HEK293 (cell line): ENCODE measurements around the gene CFAP53.

Experiments
- CTCF ChIA-PET: fragments of 350-600 bp; formaldehyde crosslinking; extraction: SDS; loops from one replicate; lab custom pipeline; 2021; ENCODE audit warnings: antibody characterized with exemption; lab: Yijun Ruan, JAX
- POLR2A ChIA-PET: fragments of 300-600 bp; formaldehyde crosslinking; extraction: SDS; loops from one replicate; lab custom pipeline; 2020; ENCODE audit warnings: antibody characterized with exemption, inconsistent platforms; lab: Yijun Ruan, JAX
- H3K27ac ChIP-seq: fragments of 200-500 bp; sonication (Bioruptor generic); 2 replicates; pipeline ENCODE4 v1.5.1; 2014; ENCODE audit warnings: low read depth, low read length, control low read depth, inconsistent platforms; ENCODE audit errors: extremely low read depth
- H3K36me3 ChIP-seq, 2 experiments: fragments of 200-500 bp in 1 of 2; sonication (Bioruptor generic) in 1 of 2; 1 replicate in 1 of 2; 2 replicates in 1 of 2; pipeline ENCODE4 v1.5.1; 2014 to 2017; ENCODE audit warnings: inconsistent platforms in 2 of 2, low read length in 2 of 2; ENCODE audit not compliant: control insufficient read depth in 2 of 2, insufficient read depth in 1 of 2
- H3K4me1 ChIP-seq: fragments of 200-500 bp; sonication (Bioruptor generic); 2 replicates; pipeline ENCODE4 v1.5.1; 2014; ENCODE audit warnings: mild to moderate bottlenecking, low read length, inconsistent platforms; ENCODE audit not compliant: control insufficient read depth, insufficient read depth
- H3K4me3 ChIP-seq: 2 replicates; pipeline ENCODE4 v1.5.1; 2011; ENCODE audit warnings: low read depth, mild to moderate bottlenecking, control low read depth, low read length, moderate library complexity
- H3K9me3 ChIP-seq: fragments of 200-500 bp; sonication (Bioruptor generic); 2 replicates; pipeline ENCODE4 v1.5.1; 2014; ENCODE audit warnings: low read depth, low read length, inconsistent platforms; ENCODE audit not compliant: control insufficient read depth, insufficient read depth
- GLIS2 ChIP-seq: fragments of 450-650 bp; formaldehyde crosslinking; IDR thresholded peaks from 2 replicates; pipeline ENCODE4 v1.5.1; 2016; ENCODE audit warnings: missing biosample characterization, missing genetic modification characterization
- IKZF3 ChIP-seq: fragments of 450-650 bp; IDR thresholded peaks from 2 replicates; pipeline ENCODE4 v1.5.0; 2018; ENCODE audit warnings: missing biosample characterization, mild to moderate bottlenecking, missing genetic modification characterization, moderate library complexity
- PRDM1 ChIP-seq: fragments of 450-650 bp; formaldehyde crosslinking; IDR thresholded peaks from 2 replicates; pipeline ENCODE4; 2016; ENCODE audit warnings: missing biosample characterization, missing genetic modification characterization
- RBAK ChIP-seq: fragments of 450-650 bp; formaldehyde crosslinking; IDR thresholded peaks from 2 replicates; pipeline ENCODE4 v1.5.1; 2016; ENCODE audit warnings: missing biosample characterization, missing genetic modification characterization
- ZBTB20 ChIP-seq: fragments of 450-650 bp; formaldehyde crosslinking; IDR thresholded peaks from 2 replicates; pipeline ENCODE4 v1.5.1; 2016; ENCODE audit warnings: missing biosample characterization, missing genetic modification characterization
- ZNF10 ChIP-seq: fragments of 450-650 bp; formaldehyde crosslinking; IDR thresholded peaks from 2 replicates; pipeline ENCODE4 v1.5.1; 2017; ENCODE audit warnings: missing biosample characterization, missing genetic modification characterization
- ZNF133 ChIP-seq: fragments of 450-650 bp; formaldehyde crosslinking; IDR thresholded peaks from 2 replicates; pipeline ENCODE4 v1.5.1; 2016; ENCODE audit warnings: missing biosample characterization, missing genetic modification characterization
- ZNF16 ChIP-seq: fragments of 450-650 bp; formaldehyde crosslinking; IDR thresholded peaks from 2 replicates; pipeline ENCODE4 v1.5.1; 2016; ENCODE audit warnings: low read depth, missing biosample characterization, missing genetic modification characterization
- ZNF221 ChIP-seq: fragments of 450-650 bp; formaldehyde crosslinking; IDR thresholded peaks from 2 replicates; pipeline ENCODE4 v1.5.1; 2017; ENCODE audit warnings: missing biosample characterization, missing genetic modification characterization, borderline replicate concordance
- ZNF623 ChIP-seq: fragments of 450-650 bp; formaldehyde crosslinking; IDR thresholded peaks from 2 replicates; pipeline ENCODE4 v1.5.1; 2016; ENCODE audit warnings: missing biosample characterization, missing genetic modification characterization
- ZNF654 ChIP-seq: fragments of 450-650 bp; formaldehyde crosslinking; IDR thresholded peaks from 2 replicates; pipeline ENCODE4 v1.5.1; 2016; ENCODE audit warnings: low read depth, missing biosample characterization, missing genetic modification characterization
- ZNF660 ChIP-seq: fragments of 450-650 bp; IDR thresholded peaks from 2 replicates; pipeline ENCODE4 v1.5.1; 2018; ENCODE audit warnings: missing biosample characterization, mild to moderate bottlenecking, missing genetic modification characterization
- ZNF76 ChIP-seq: fragments of 450-650 bp; formaldehyde crosslinking; IDR thresholded peaks from 2 replicates; pipeline ENCODE4; 2016; ENCODE audit warnings: low read depth, missing biosample characterization, missing genetic modification characterization, borderline replicate concordance
- ZNF768 ChIP-seq: fragments of 450-650 bp; formaldehyde crosslinking; IDR thresholded peaks from 2 replicates; pipeline ENCODE4 v1.5.1; 2018; ENCODE audit warnings: missing biosample characterization, mild to moderate bottlenecking, missing genetic modification characterization
- ZNF792 ChIP-seq: fragments of 450-650 bp; formaldehyde crosslinking; IDR thresholded peaks from 2 replicates; pipeline ENCODE4 v1.5.1; 2016; ENCODE audit warnings: missing biosample characterization, missing genetic modification characterization
- TF ChIP-seq, protein P1 (sequence below): fragments of 450-650 bp; formaldehyde crosslinking; IDR thresholded peaks from 2 replicates; pipeline ENCODE4 v1.5.1; 2016; ENCODE audit warnings: missing biosample characterization, missing genetic modification characterization
- TF ChIP-seq, protein P2 (sequence below): fragments of 450-650 bp; formaldehyde crosslinking; IDR thresholded peaks from 2 replicates; pipeline ENCODE4 v1.5.1; 2016; ENCODE audit warnings: missing biosample characterization, missing genetic modification characterization
- TF ChIP-seq, protein P3 (sequence below): fragments of 450-650 bp; formaldehyde crosslinking; conservative IDR thresholded peaks from 2 replicates; pipeline ENCODE4 v1.5.1; 2016; ENCODE audit warnings: low read depth, missing biosample characterization, missing genetic modification characterization
- TF ChIP-seq, protein P4 (sequence below): fragments of 450-650 bp; formaldehyde crosslinking; IDR thresholded peaks from 2 replicates; pipeline ENCODE4 v1.5.1; 2017; ENCODE audit warnings: missing biosample characterization, missing genetic modification characterization
- TF ChIP-seq, protein P5 (sequence below): fragments of 450-650 bp; formaldehyde crosslinking; IDR thresholded peaks from 2 replicates; pipeline ENCODE4 v1.5.1; 2017; ENCODE audit warnings: missing biosample characterization, missing genetic modification characterization

CFAP53 gene

DNA sequence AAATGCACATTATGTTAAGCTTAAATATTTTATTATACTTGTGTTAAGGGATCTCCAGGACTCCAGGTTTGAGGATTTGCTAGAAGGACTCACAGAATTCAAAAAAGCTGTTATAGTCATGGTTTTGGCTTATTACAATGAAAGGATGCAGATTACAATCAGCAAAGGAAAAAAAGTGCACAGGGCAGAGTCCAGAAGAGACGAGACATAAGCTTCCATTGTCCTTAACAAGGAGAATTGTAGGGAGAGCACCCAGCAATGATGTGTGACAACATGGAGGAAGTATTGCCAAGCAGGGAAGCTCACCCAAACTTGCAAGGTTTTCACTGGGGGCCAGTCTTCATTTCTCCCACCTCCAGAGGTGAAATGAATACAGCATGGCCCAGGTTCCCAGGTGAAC lies 58.6 kb downstream of the CFAP53 start:
- TF ChIP-seq, protein P1, sequence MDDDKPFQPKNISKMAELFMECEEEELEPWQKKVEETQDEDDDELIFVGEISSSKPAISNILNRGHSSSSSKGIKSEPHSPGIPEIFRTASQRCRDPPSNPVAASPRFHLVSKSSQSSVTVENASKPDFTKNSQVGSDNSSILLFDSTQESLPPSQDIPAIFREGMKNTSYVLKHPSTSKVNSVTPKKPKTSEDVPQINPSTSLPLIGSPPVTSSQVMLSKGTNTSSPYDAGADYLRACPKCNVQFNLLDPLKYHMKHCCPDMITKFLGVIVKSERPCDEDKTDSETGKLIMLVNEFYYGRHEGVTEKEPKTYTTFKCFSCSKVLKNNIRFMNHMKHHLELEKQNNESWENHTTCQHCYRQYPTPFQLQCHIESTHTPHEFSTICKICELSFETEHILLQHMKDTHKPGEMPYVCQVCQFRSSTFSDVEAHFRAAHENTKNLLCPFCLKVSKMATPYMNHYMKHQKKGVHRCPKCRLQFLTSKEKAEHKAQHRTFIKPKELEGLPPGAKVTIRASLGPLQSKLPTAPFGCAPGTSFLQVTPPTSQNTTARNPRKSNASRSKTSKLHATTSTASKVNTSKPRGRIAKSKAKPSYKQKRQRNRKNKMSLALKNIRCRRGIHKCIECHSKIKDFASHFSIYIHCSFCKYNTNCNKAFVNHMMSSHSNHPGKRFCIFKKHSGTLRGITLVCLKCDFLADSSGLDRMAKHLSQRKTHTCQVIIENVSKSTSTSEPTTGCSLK (tag by site-specific recombination), result no peak
- TF ChIP-seq ZNF792, result no peak
- POLR2A ChIA-PET, result interaction anchor here (0.8 kb wide), 1 partner anchor 74 kb away, joined by 3 read pairs; the partner anchor contains the start of gene MBD1

DNA sequence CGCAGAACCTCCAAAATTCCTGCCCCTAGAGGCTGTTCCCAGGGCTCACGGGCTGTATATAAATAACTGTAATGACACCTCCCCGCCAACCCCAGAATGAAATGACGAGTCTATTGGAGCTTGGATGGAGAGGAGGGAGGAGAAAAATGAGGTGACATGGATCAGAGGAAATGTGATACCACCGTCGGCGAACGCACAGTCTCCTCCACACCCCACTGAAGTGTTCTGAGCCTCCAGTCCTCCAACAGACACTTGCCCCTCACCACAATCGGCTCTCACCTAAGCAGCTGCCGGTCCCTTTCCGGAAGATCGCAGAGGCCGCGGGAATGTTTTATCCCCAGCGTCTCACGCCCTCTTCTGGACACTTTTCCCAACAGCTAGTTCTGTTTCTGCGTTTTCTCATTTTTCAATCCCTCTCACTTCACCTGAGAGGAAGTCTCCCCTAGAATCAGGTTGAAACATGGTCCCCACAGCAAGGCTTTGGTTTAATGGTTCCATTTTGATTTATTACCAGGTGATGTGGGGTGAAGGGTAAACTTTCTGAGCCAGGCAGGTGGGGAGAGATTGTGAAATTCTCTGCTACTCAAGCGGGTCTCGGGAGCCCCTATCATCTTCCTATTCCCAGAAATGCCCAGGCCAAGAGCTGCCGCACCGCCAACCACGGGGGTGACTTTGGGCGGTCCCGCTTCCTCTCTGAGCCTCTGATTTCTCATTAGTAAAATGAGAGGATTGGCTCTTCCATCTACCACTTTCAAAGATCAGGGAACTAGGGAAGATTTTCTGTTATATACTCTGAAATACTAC lies 62.3 kb downstream of the CFAP53 start:
- Histone ChIP-seq H3K4me3 (no peak overlapping the region), H3K9me3 (no peaks in the 10 kb centered on the region), H3K4me1 (no peaks in the 10 kb centered on the region), H3K36me3 (no peaks in the 10 kb centered on the region), H3K27ac (no peak overlapping the region)
- CTCF ChIA-PET, result interaction anchor here (0.6 to 5.5 kb wide), 63 partner anchors 8 to 743 kb away, joined by 3 to 67 read pairs (median 4); partner anchors contain the start of gene MYO5B
- POLR2A ChIA-PET, result no interaction called here
- TF ChIP-seq ZNF768 (tag by site-specific recombination) (no peak), IKZF3 (tag by site-specific recombination) (0 out of 2 replicates have a peak, but pooled peaks have one; percentile 51), ZNF10 (peak; percentile 96), ZNF221 (tag by site-specific recombination) (no peak), RBAK (tag by site-specific recombination) (no peak), ZBTB20 (tag by site-specific recombination) (peak; percentile 71; the same call in 1 of the 2 replicates), ZNF623 (no peak), ZNF654 (peak; percentile 85), ZNF76 (tag by site-specific recombination) (no peak), GLIS2 (no peak), PRDM1 (peak; percentile 87), ZNF133 (tag by site-specific recombination) (no peak), ZNF16 (tag by site-specific recombination) (no peak), ZNF660 (tag by site-specific recombination) (0 out of 2 replicates have a peak, but pooled peaks have one; percentile 9)
- TF ChIP-seq, protein P2, sequence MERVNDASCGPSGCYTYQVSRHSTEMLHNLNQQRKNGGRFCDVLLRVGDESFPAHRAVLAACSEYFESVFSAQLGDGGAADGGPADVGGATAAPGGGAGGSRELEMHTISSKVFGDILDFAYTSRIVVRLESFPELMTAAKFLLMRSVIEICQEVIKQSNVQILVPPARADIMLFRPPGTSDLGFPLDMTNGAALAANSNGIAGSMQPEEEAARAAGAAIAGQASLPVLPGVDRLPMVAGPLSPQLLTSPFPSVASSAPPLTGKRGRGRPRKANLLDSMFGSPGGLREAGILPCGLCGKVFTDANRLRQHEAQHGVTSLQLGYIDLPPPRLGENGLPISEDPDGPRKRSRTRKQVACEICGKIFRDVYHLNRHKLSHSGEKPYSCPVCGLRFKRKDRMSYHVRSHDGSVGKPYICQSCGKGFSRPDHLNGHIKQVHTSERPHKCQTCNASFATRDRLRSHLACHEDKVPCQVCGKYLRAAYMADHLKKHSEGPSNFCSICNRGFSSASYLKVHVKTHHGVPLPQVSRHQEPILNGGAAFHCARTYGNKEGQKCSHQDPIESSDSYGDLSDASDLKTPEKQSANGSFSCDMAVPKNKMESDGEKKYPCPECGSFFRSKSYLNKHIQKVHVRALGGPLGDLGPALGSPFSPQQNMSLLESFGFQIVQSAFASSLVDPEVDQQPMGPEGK, result peak; percentile 35; the same call in 1 of the 2 replicates
- TF ChIP-seq, protein P3, sequence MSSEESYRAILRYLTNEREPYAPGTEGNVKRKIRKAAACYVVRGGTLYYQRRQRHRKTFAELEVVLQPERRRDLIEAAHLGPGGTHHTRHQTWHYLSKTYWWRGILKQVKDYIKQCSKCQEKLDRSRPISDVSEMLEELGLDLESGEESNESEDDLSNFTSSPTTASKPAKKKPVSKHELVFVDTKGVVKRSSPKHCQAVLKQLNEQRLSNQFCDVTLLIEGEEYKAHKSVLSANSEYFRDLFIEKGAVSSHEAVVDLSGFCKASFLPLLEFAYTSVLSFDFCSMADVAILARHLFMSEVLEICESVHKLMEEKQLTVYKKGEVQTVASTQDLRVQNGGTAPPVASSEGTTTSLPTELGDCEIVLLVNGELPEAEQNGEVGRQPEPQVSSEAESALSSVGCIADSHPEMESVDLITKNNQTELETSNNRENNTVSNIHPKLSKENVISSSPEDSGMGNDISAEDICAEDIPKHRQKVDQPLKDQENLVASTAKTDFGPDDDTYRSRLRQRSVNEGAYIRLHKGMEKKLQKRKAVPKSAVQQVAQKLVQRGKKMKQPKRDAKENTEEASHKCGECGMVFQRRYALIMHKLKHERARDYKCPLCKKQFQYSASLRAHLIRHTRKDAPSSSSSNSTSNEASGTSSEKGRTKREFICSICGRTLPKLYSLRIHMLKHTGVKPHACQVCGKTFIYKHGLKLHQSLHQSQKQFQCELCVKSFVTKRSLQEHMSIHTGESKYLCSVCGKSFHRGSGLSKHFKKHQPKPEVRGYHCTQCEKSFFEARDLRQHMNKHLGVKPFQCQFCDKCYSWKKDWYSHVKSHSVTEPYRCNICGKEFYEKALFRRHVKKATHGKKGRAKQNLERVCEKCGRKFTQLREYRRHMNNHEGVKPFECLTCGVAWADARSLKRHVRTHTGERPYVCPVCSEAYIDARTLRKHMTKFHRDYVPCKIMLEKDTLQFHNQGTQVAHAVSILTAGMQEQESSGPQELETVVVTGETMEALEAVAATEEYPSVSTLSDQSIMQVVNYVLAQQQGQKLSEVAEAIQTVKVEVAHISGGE, result peak; percentile 48; the same call in 1 of the 2 replicates
- TF ChIP-seq, protein P4, sequence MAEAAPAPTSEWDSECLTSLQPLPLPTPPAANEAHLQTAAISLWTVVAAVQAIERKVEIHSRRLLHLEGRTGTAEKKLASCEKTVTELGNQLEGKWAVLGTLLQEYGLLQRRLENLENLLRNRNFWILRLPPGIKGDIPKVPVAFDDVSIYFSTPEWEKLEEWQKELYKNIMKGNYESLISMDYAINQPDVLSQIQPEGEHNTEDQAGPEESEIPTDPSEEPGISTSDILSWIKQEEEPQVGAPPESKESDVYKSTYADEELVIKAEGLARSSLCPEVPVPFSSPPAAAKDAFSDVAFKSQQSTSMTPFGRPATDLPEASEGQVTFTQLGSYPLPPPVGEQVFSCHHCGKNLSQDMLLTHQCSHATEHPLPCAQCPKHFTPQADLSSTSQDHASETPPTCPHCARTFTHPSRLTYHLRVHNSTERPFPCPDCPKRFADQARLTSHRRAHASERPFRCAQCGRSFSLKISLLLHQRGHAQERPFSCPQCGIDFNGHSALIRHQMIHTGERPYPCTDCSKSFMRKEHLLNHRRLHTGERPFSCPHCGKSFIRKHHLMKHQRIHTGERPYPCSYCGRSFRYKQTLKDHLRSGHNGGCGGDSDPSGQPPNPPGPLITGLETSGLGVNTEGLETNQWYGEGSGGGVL (tag by site-specific recombination), result peak; percentile 28; the same call in 1 of the 2 replicates
- TF ChIP-seq, protein P5, sequence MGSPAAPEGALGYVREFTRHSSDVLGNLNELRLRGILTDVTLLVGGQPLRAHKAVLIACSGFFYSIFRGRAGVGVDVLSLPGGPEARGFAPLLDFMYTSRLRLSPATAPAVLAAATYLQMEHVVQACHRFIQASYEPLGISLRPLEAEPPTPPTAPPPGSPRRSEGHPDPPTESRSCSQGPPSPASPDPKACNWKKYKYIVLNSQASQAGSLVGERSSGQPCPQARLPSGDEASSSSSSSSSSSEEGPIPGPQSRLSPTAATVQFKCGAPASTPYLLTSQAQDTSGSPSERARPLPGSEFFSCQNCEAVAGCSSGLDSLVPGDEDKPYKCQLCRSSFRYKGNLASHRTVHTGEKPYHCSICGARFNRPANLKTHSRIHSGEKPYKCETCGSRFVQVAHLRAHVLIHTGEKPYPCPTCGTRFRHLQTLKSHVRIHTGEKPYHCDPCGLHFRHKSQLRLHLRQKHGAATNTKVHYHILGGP (tag by site-specific recombination), result peak; percentile 39; the same call in 1 of the 2 replicates

More for the DNA sequence above, 58.6 kb downstream of the CFAP53 start:
- no peaks in the 10 kb centered on the region for H3K4me1 ChIP-seq
- no peaks in the 10 kb centered on the region for H3K9me3 ChIP-seq
- CTCF ChIA-PET, result interaction anchor here (0.6 to 3.9 kb wide), 12 partner anchors 10 to 381 kb away, joined by 3 to 25 read pairs (median 4); partner anchors contain the start of gene MYO5B
- no peak overlapping the region for H3K27ac ChIP-seq
- no peaks in the 10 kb centered on the region for H3K36me3 ChIP-seq
- H3K4me3 ChIP-seq, result no peak overlapping the region
